ENCODE data around the gene SHB.

The SHB gene

DNA sequence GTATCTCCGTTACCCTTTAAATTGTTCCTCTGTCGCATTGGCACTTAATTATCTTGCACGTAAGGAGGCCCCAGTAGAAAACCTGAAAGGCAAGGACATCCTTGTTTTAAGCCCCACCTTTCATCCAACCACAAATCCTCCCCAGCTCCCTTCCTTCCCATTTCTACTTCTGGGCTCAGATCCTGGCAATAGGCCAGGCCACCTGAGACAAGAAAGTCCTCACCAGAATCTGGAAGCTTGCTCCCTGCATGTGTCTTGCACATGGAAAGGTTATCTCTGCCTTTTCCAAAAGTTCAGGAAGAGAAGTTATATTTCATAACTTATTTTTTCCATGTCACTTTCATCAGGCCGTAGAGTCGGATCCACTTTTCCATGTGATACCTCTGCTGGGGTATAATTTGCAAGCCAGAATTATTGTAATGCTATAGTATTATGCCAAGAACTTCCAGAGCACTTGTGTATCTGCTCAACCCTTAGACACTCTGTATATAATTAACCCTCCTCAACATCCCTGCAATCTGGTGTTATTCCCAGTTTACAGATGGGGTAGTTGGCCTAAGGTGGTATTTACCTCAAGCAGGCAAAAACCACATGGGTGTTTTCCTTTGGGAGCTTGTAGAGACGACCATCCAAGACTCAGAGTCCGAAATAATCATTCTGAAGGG is 2.6 kb upstream of the SHB start:
- H3K18ac ChIP-seq (ENCODE audit: low read length): no peak overlapping the region
- no peak overlapping the region for H4K91ac ChIP-seq (ENCODE audit: low read depth, low read length, poor library complexity)
- no peak overlapping the region for H2BK120ac ChIP-seq (ENCODE audit: low read depth, low read length)
- H2AK5ac ChIP-seq (ENCODE audit: low read depth, low read length): no peak overlapping the region
- H3K79me1 ChIP-seq (ENCODE audit: low read depth, low read length): no peaks in the 10 kb centered on the region
- H4K8ac ChIP-seq (ENCODE audit: low read depth, low read length): no peak overlapping the region
- H3K27ac ChIP-seq (replicated peaks; ENCODE audit: low read length): no peak overlapping the region
- peaks cover 6 to 9% of the 10 kb centered on the region in 2 donors for H3K4me1 ChIP-seq (ENCODE audit: control insufficient read depth in 2 of 2, insufficient read depth in 1 of 2, low read depth in 1 of 2, low read length in 2 of 2)
- DNase-seq (ENCODE audit: low spot score): no peak
- H3K14ac ChIP-seq (ENCODE audit: low read length): no peak overlapping the region
- no peak overlapping the region for H2BK12ac ChIP-seq (ENCODE audit: low read length)
- no peak overlapping the region for H2BK15ac ChIP-seq (ENCODE audit: low read length)
- H3K9ac ChIP-seq (ENCODE audit: low read depth, low read length, poor library complexity): no peak overlapping the region
- no peak overlapping the region for H3K4me3 ChIP-seq (ENCODE audit: low read length in 2 of 2)
- H3K4me2 ChIP-seq (ENCODE audit: insufficient read depth, low read length, poor library complexity, severe bottlenecking): no peak overlapping the region
- WGBS, 2 donors (ENCODE audit: extremely low coverage in 2 of 2, insufficient read length in 2 of 2, insufficient replicate concordance in 1 of 2): no CpG with 5 or more reads among the region's 7 CpGs
- H2AFZ ChIP-seq (ENCODE audit: low read length): no peak overlapping the region
- peaks cover 15 to 34% (median 23%) of the 10 kb centered on the region in 3 experiments for H3K27me3 ChIP-seq (ENCODE audit: control insufficient read depth in 3 of 3, insufficient read depth in 3 of 3, low read depth in 1 of 3, low read length in 3 of 3)
- H3K4ac ChIP-seq (ENCODE audit: low read length): no peak overlapping the region
- H3K36me3 ChIP-seq (replicated peaks in 1 of 2; ENCODE audit: control insufficient read depth in 2 of 2, insufficient read depth in 2 of 2, low read length in 2 of 2): no peaks in the 10 kb centered on the region
- no peak overlapping the region for H3K23ac ChIP-seq (ENCODE audit: low read depth, low read length, poor library complexity)
- H3K9me3 ChIP-seq (replicated peaks in 1 of 2; ENCODE audit: control insufficient read depth in 2 of 2, insufficient read depth in 1 of 2, low read depth in 1 of 2, low read length in 2 of 2): no peaks in the 10 kb centered on the region
- H2BK5ac ChIP-seq (ENCODE audit: low read length): no peak overlapping the region

DNA sequence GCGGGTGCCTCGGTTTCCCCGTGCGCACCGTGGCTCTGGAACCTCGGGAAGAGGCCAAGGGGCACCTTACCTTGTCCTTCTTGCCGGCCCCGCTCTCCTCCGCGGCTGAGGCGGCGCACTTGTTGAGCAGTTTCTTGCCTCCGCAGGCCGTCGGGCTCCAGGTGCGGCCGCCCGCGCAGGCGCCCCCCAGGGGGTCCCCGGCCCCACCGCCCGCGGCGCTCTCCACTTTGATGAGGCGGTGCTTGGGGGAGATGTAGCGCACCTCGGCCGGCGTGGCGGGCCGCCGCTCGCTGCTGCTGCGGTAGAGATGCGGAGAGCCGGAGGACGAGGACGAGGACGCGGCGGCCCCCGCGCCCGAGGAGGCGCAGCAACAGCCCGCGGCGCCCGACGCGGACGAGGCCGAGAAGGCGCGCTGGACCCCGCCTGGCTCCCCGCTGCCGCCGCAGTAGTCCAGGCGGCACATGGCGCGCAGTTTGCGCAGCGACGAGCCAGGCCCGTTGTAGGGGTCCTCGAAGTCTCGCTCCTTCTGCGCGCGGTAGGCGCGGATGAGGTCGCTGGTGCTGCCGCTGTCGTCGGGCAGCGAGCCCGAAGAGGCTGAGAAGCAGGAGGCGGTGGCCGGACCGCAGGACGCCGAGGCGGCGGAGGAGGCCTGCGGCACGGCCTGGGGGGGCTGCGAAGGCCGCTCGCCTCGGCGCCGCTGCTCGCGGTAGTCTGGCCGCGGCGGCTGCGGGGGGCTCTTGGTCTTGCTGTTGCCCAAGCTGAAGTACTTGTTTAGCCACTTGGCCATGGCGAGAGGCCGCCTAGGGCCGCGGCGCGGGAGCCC is 957 bp downstream of the SHB start:
- H3K9me3 ChIP-seq (replicated peaks in 1 of 2; ENCODE audit: control insufficient read depth in 2 of 2, insufficient read depth in 1 of 2, low read depth in 1 of 2, low read length in 2 of 2): no peaks in the 10 kb centered on the region
- no peak overlapping the region for H4K91ac ChIP-seq (ENCODE audit: low read depth, low read length, poor library complexity)
- no CpG with 5 or more reads among the region's 107 CpGs for WGBS, 2 donors (ENCODE audit: extremely low coverage in 2 of 2, insufficient read length in 2 of 2, insufficient replicate concordance in 1 of 2)
- no peak overlapping the region for H3K27ac ChIP-seq (replicated peaks; ENCODE audit: low read length)
- H2BK5ac ChIP-seq (ENCODE audit: low read length): no peak overlapping the region
- H2AFZ ChIP-seq (ENCODE audit: low read length): peak overlapping the region; percentile 96
- H2BK120ac ChIP-seq (ENCODE audit: low read depth, low read length): peak overlapping the region; percentile 17
- no peak overlapping the region for H2BK12ac ChIP-seq (ENCODE audit: low read length)
- no peak for DNase-seq (ENCODE audit: low spot score)
- H3K4me2 ChIP-seq (ENCODE audit: insufficient read depth, low read length, poor library complexity, severe bottlenecking): peak overlapping the region; percentile 92
- peak overlapping the region; percentile 94 for H3K18ac ChIP-seq (ENCODE audit: low read length)
- H3K9ac ChIP-seq (ENCODE audit: low read depth, low read length, poor library complexity): peak overlapping the region; percentile 72
- H3K36me3 ChIP-seq (replicated peaks in 1 of 2; ENCODE audit: control insufficient read depth in 2 of 2, insufficient read depth in 2 of 2, low read length in 2 of 2): no peaks in the 10 kb centered on the region
- peak overlapping the region; percentile 40 for H2BK15ac ChIP-seq (ENCODE audit: low read length)
- peaks cover 15 to 27% (median 26%) of the 10 kb centered on the region in 3 experiments for H3K27me3 ChIP-seq (ENCODE audit: control insufficient read depth in 3 of 3, insufficient read depth in 3 of 3, low read depth in 1 of 3, low read length in 3 of 3)
- no peak overlapping the region for H3K14ac ChIP-seq (ENCODE audit: low read length)
- peak overlapping the region; percentile 82 for H3K23ac ChIP-seq (ENCODE audit: low read depth, low read length, poor library complexity)
- H3K4me3 ChIP-seq (ENCODE audit: low read length in 2 of 2): peak overlapping the region; percentile 72 to 82
- no peak overlapping the region for H3K4ac ChIP-seq (ENCODE audit: low read length)
- H4K8ac ChIP-seq (ENCODE audit: low read depth, low read length): no peak overlapping the region
- peak overlapping the region; percentile 44 for H2AK5ac ChIP-seq (ENCODE audit: low read depth, low read length)
- H3K4me1 ChIP-seq (ENCODE audit: control insufficient read depth in 2 of 2, insufficient read depth in 1 of 2, low read depth in 1 of 2, low read length in 2 of 2): peaks cover 10 to 11% of the 10 kb centered on the region in 2 donors
- no peaks in the 10 kb centered on the region for H3K79me1 ChIP-seq (ENCODE audit: low read depth, low read length)

DNA sequence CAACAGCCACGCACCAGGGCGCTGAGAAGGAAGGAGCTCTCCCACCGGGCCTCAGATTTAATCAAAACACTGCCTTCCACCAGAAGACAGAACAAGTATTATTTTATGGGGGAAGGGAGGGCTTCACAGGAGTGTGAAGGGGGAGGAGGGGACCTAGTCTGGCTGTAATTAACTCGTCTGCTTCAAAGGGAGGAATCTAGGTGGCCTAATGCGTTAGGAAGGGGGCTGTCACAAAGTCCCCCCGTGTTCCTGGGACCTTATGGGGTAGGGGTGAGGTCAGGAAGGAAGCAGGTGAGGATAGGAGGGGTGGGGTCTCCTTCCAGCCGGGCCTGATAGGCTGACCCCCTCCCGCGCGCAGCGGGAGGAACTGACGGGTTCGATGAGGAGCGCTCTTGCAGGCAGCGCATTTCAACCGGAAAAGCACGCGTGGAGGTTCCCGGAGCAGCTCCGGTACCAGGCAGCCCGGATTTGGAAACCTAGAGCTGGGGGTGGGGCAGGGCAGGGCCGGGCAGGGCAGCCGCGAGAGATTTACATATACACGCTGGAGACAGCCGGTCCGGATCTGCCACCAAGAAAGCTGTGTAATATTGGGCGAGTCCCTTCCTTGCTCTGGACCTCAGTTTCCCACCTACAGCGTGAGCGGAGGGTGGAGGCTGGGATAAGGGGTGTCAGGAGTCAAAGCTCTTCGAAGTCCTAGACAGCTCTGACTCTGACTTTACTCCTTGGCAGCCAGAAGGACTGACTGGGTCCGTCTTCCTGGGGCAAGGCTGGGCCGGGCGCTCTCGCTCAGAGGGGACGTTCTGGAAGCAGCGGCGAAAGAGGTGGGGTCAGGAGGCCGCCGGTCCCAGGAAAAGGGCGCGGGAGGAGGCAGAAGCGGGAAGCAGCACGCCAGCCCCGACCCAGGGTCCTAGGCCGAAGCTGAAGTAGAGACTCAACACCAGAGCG is 1.8 kb downstream of the SHB start:
- Histone ChIP-seq H2BK120ac (ENCODE audit: low read depth, low read length) (no peak overlapping the region), H3K79me1 (ENCODE audit: low read depth, low read length) (no peaks in the 10 kb centered on the region), H3K27me3 (ENCODE audit: control insufficient read depth in 3 of 3, insufficient read depth in 3 of 3, low read depth in 1 of 3, low read length in 3 of 3) (peaks cover 15 to 27% (median 26%) of the 10 kb centered on the region in 3 experiments), H3K4me1 (ENCODE audit: control insufficient read depth in 2 of 2, insufficient read depth in 1 of 2, low read depth in 1 of 2, low read length in 2 of 2) (peaks cover 11 to 13% of the 10 kb centered on the region in 2 donors), H4K91ac (ENCODE audit: low read depth, low read length, poor library complexity) (no peak overlapping the region), H3K4me3 (ENCODE audit: low read length in 2 of 2) (peak overlapping the region; percentile 72 to 82), H3K36me3 (replicated peaks in 1 of 2; ENCODE audit: control insufficient read depth in 2 of 2, insufficient read depth in 2 of 2, low read length in 2 of 2) (no peaks in the 10 kb centered on the region), H2BK15ac (ENCODE audit: low read length) (peak overlapping the region; percentile 40), H2AFZ (ENCODE audit: low read length) (peak overlapping the region; percentile 96), H2AK5ac (ENCODE audit: low read depth, low read length) (peak overlapping the region; percentile 24), H3K14ac (ENCODE audit: low read length) (no peak overlapping the region), H3K4ac (ENCODE audit: low read length) (no peak overlapping the region), H3K9me3 (replicated peaks in 1 of 2; ENCODE audit: control insufficient read depth in 2 of 2, insufficient read depth in 1 of 2, low read depth in 1 of 2, low read length in 2 of 2) (no peaks in the 10 kb centered on the region), H3K18ac (ENCODE audit: low read length) (peak overlapping the region; percentile 94), H2BK12ac (ENCODE audit: low read length) (no peak overlapping the region), H3K23ac (ENCODE audit: low read depth, low read length, poor library complexity) (peak overlapping the region; percentile 82), H3K4me2 (ENCODE audit: insufficient read depth, low read length, poor library complexity, severe bottlenecking) (peak overlapping the region; percentile 92), H3K9ac (ENCODE audit: low read depth, low read length, poor library complexity) (peak overlapping the region; percentile 72), H3K27ac (replicated peaks; ENCODE audit: low read length) (no peak overlapping the region), H4K8ac (ENCODE audit: low read depth, low read length) (no peak overlapping the region), H2BK5ac (ENCODE audit: low read length) (no peak overlapping the region)
- DNase-seq (ENCODE audit: low spot score): no peak
- no CpG with 5 or more reads among the region's 47 CpGs for WGBS, 2 donors (ENCODE audit: extremely low coverage in 2 of 2, insufficient read length in 2 of 2, insufficient replicate concordance in 1 of 2)
